Upper lobe of right lung (tissue), 1 donor: ENCODE measurements around the gene FAM163B. TPM values are rescaled to one million over a fixed set of nuclear protein-coding genes. Genes with fewer than 3 reads are reported as not detected.

Experiments used
- ATAC-seq: fragments of 200-7000 bp; cut with Tn5 transposase; one replicate; pipeline ENCODE4 v1.9.1; 2020; ENCODE audit warnings: mild to moderate bottlenecking, moderate library complexity
- DNase-seq: peaks from one replicate; pipeline ENCODE4 v3.0.0-alpha.2; 2020
- H3K27ac ChIP-seq: fragments of 200-600 bp; one replicate; pipeline ENCODE4 v1.8.0; 2022
- H3K27me3 ChIP-seq: fragments of 200-600 bp; one replicate; pipeline ENCODE4 v1.8.0; 2022; ENCODE audit warnings: mild to moderate bottlenecking
- H3K36me3 ChIP-seq: fragments of 200-600 bp; one replicate; pipeline ENCODE4 v1.8.0; 2022
- H3K4me1 ChIP-seq: fragments of 200-600 bp; one replicate; pipeline ENCODE4 v1.8.0; 2022
- H3K4me3 ChIP-seq: fragments of 200-600 bp; one replicate; pipeline ENCODE4 v1.8.0; 2022; ENCODE audit warnings: mild to moderate bottlenecking
- H3K9me3 ChIP-seq: fragments of 200-600 bp; one replicate; pipeline ENCODE4 v1.8.0; 2022
- intact Hi-C: fragments of 100-400 bp; cut with DNase I; formaldehyde crosslinking; loops from one replicate; pipeline ENCODE4 v1.11.0; 2022
- total RNA-seq: library from RNA; stranded (reverse); fragmentation: NEBNext Ultra II Directional; extraction: Animal tissue kit (Norgen Biotek cat#: 25700); gene quantifications from one replicate; pipeline ENCODE4 v1.2.1, GENCODE V29; 2021
- TF ChIP-seq, protein P1 (sequence below): fragments of 200-600 bp; IDR thresholded peaks from one replicate; pipeline ENCODE4 v1.8.0; 2022; ENCODE audit warnings: antibody characterized with exemption
- donor health status: DM: no; HTN: yes; CAD: no; lungs with severe emphysema.

Gene FAM163B
- total RNA-seq, 1 donor from 2014 or later, result not detected

DNA sequence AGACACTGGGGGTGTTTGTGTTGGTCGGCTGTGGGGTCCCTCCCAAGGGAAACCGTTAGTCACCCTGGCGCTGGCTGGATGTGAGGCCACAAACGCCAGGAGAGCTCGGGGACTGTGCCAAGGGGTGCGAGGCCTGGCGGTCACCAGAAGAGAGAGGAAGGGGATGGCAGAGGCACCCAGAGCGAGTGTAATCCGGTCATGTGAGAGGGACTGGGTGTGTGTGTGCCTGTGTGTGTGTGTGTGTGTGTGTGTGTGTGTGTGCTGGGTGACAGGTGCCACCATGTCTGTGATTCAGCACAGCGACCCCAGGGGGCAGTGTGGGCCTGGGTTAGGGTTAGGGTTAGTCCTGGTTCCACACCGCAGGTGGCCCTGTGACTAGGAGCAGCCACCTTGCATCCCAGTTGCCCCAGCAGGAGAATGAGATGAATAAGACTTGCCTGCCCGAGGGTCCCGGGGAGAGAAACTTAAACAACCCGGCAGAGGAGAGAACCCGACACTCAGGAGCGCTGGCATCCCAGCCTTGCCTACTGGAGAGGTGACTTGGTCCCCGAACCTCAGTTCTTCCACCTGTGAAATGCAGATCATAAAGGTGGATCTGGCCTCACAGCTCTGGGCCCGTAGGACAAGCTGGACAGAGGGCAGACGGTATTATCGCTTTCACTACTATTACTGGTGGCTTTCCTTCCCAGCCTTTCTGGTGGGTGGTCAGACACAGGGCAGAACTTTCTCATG, 76.1 kb downstream of the FAM163B start:
- TF ChIP-seq, protein P1, sequence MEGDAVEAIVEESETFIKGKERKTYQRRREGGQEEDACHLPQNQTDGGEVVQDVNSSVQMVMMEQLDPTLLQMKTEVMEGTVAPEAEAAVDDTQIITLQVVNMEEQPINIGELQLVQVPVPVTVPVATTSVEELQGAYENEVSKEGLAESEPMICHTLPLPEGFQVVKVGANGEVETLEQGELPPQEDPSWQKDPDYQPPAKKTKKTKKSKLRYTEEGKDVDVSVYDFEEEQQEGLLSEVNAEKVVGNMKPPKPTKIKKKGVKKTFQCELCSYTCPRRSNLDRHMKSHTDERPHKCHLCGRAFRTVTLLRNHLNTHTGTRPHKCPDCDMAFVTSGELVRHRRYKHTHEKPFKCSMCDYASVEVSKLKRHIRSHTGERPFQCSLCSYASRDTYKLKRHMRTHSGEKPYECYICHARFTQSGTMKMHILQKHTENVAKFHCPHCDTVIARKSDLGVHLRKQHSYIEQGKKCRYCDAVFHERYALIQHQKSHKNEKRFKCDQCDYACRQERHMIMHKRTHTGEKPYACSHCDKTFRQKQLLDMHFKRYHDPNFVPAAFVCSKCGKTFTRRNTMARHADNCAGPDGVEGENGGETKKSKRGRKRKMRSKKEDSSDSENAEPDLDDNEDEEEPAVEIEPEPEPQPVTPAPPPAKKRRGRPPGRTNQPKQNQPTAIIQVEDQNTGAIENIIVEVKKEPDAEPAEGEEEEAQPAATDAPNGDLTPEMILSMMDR, result peak; percentile 37
- DNase-seq, result peak; percentile 84
- peak; percentile 69 for ATAC-seq
- no peaks in the 10 kb centered on the region for H3K9me3 ChIP-seq
- no peaks in the 10 kb centered on the region for H3K36me3 ChIP-seq
- no peak overlapping the region for H3K4me3 ChIP-seq
- H3K27ac ChIP-seq, result peak overlapping the region; percentile 63
- peaks cover 29% of the 10 kb centered on the region for H3K4me1 ChIP-seq
- intact Hi-C loops, result loop anchor here (5.0 kb wide), 1 partner anchor 194 kb away; no protein-coding TSS in a partner anchor
- peaks cover 22% of the 10 kb centered on the region for H3K27me3 ChIP-seq

DNA sequence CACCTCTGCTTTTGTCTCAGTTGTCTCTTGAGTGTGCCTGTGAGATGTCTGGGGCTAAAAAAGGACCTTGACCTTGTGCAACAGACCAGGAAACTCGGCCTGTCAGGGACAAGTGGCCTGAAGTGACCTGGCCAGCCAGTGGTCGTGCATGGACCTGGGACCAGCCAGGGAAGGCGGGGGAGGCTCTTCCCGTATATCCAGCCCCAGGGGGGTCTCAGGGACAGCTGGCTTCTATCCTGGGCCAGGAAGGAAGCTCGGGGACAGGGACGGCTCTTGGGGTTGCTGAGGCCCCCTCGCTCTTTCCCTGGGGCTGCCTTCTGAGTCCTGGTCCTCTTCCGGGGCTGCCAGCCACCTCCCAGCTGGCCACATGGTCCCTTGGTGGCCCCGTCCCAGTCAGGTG, 77.9 kb downstream of the FAM163B start:
- H3K27me3 ChIP-seq, result peaks cover 24% of the 10 kb centered on the region

DNA sequence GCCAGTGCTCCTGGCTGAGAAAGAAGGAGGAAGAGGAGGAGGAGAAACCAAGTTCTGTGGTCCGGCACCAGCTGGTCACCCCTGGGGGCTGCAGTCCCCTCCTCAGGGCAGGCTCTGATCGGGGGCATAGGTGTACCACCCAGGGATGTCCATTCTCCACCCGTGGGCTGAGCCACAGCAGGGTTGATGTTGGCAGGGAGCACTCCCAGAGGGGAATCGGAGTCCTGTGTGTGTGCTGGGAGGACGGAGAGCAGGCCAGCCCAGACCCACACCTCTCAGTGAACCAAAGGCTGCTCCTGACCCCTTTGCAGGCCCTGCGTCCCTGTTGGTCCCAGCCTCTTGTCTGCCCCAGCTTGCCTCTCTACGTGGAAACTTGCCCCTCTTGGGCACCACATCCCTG, 79.3 kb downstream of the FAM163B start:
- TF ChIP-seq, protein P1, result no peak
- Histone ChIP-seq H3K27ac (no peak overlapping the region), H3K4me1 (peaks cover 42% of the 10 kb centered on the region), H3K36me3 (no peaks in the 10 kb centered on the region), H3K27me3 (peaks cover 22% of the 10 kb centered on the region), H3K9me3 (no peaks in the 10 kb centered on the region), H3K4me3 (no peak overlapping the region)
- DNase-seq (no peak), ATAC-seq (no peak)
- intact Hi-C loops, result loop anchor here (5.0 kb wide), 1 partner anchor 197 kb away; no protein-coding TSS in a partner anchor

More for the DNA sequence above, 77.9 kb downstream of the FAM163B start:
- DNase-seq (no peak), ATAC-seq (no peak)
- Histone ChIP-seq H3K27ac (no peak overlapping the region), H3K4me1 (peaks cover 40% of the 10 kb centered on the region), H3K9me3 (no peaks in the 10 kb centered on the region), H3K36me3 (no peaks in the 10 kb centered on the region), H3K4me3 (no peak overlapping the region)
- intact Hi-C loops, result loop anchor here (5.0 kb wide), 1 partner anchor 196 kb away; no protein-coding TSS in a partner anchor
- TF ChIP-seq, protein P1, result no peak

DNA sequence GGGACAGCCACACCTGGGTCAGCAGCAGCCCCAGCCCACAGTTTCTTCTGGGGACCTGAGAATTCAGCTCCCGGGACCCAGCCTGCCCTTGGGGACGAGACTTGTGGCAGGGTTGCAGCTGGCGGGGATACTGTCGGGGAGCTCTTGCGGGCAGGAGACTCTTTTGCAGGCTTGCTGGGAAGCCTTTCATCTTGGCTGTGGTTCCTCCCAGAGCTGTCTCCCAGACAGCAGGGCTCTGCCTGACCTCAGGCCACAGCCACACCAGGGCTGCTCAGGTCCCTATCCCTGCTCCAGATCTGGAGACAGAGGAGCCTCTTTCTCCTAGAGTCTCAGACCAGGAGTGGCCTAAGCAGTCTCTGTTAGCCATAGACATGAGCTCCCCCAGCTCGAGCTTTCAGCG, 79.7 kb downstream of the FAM163B start:
- Histone ChIP-seq H3K4me1 (peaks cover 38% of the 10 kb centered on the region), H3K27ac (no peak overlapping the region), H3K4me3 (no peak overlapping the region), H3K36me3 (no peaks in the 10 kb centered on the region), H3K9me3 (no peaks in the 10 kb centered on the region), H3K27me3 (peaks cover 17% of the 10 kb centered on the region)
- DNase-seq (no peak), ATAC-seq (no peak)
- TF ChIP-seq, protein P1, result no peak
- intact Hi-C loops, result no loop called here

DNA sequence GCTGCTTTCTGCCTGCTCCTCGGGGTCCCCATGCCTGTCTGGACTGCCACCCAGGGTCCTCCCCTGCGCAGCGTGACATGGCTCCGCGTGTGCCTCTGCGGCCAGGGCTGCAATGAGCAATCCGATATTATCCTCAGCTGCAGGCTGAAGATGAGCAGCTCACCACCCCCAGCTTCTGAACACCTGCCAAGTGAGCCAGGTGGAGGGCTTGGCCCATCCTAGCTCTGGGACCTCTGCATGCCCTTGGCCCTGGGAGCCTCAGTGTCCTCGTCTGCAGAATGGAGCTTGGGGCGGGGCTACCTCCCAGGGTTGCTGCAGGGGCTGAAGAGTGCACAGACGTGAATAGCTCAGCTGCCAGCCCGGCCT, 80.3 kb downstream of the FAM163B start:
- peaks cover 32% of the 10 kb centered on the region for H3K4me1 ChIP-seq
- no peaks in the 10 kb centered on the region for H3K36me3 ChIP-seq
- TF ChIP-seq, protein P1, result no peak
- H3K9me3 ChIP-seq, result no peaks in the 10 kb centered on the region
- peaks cover 12% of the 10 kb centered on the region for H3K27me3 ChIP-seq
- intact Hi-C loops, result no loop called here
- no peak overlapping the region for H3K4me3 ChIP-seq
- DNase-seq, result no peak
- ATAC-seq, result no peak
- no peak overlapping the region for H3K27ac ChIP-seq
